ENCODE results near the gene UBE2E1.
"Not testable (repeated sequence)": the region's sequence is repeated elsewhere in the genome, so short reads cannot be mapped to it uniquely, and the experiment has no call there.

The UBE2E1 gene

DNA sequence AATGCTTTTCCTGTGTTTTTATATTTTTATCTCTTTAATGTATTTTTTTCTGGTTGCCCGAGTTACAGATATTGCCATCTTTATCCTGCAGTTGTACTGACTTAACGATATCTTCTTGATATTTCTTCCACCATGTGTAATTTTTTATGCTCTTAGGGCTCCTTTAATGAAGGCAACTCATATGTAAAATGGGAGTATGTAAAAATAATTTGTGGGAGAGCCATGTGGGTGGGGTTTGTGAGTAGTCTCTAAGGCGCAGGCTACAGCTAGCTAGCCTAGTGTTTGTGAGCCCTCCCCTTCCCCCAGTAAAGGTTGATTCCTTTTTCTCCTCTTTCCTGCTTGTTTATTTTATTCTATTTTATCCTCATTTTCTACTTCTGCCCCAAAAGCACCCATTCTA is 38.1 kb downstream of the UBE2E1 start:
- no peak for DNase-seq (ENCODE audit: low read depth in 1 of 2, low spot score in 1 of 2)

DNA sequence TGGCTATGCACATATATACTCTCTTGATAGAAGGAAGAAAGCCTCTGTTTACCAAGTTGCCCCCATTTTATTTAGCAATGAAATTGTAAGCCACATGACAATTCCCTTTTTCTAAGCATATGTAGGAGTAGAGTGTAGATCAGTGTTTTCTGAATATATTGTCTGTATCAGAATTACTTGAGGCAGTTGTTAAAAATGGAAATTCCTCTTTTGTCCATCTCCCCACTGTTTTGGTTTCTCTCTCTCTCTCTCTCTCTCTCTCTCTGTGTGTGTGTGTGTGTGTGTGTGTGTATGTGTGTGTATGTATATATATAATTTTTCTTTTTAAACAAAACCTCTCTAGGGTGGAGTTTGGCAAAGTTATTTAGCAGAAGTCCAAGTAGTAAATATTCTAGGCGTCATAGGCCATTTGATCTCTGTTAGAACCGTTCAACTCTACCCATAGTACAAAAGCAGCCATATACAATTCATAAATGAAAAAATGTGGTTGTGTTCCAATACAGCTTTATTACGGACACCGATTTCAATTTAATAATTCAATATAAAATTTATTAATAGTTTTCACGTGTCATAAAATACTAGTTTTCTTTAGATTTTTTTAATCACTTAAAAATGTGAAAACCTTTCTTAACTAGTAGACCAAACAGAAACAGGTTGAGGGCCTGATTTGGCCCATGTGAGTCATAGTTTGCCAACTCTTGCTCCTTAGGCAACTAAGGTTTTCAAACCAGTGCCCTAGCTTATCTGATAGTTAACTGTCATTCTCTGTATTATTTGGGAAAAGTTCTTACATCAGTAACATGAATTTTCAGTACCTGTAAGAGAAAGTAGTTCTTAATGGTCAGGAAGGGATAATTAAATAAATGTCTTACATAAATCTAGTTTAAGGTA is 39.8 kb downstream of the UBE2E1 start:
- no peak for DNase-seq (ENCODE audit: low read depth in 1 of 2, low spot score in 1 of 2)

DNA sequence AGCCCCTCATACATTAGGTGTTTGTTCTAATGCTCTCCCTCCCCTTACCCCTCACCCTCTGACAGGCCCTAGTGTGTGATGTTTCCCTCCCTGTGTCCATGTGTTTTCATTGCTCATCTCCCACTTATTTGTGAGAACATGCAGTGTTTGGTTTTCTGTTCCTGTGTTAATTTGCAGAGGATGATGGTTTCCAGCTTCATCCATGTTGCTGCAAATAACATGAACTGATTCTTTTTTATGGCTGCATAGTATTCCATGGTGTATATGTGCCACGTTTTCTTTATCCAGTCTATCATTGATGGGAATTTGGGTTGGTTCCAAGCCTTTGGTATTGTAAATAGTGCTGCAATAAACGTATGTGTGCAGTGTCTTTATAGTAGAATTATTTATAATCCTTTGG is 43.7 kb downstream of the UBE2E1 start:
- not testable (repeated sequence) for DNase-seq (ENCODE audit: low read depth in 1 of 2, low spot score in 1 of 2)

DNA sequence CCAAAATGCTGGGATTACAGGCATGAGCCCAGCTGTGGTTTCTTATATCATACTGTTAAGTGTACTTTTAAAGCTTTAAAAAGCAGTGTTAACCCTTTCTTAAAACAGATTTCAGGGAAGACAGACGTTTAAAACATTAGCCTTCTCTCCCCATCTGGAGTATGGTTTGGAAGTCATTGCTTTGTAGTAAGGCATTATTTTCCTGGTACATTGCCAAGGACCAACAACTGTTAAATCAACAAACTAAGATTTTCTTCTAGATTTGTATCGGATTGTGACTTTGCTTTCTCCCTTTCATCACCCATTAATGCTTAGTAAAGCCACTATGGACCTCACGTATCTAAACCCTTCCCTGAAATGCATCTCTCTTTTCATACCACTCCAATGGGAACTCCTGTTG is 50.5 kb downstream of the UBE2E1 start:
- no peak for DNase-seq (ENCODE audit: low read depth in 1 of 2, low spot score in 1 of 2)

DNA sequence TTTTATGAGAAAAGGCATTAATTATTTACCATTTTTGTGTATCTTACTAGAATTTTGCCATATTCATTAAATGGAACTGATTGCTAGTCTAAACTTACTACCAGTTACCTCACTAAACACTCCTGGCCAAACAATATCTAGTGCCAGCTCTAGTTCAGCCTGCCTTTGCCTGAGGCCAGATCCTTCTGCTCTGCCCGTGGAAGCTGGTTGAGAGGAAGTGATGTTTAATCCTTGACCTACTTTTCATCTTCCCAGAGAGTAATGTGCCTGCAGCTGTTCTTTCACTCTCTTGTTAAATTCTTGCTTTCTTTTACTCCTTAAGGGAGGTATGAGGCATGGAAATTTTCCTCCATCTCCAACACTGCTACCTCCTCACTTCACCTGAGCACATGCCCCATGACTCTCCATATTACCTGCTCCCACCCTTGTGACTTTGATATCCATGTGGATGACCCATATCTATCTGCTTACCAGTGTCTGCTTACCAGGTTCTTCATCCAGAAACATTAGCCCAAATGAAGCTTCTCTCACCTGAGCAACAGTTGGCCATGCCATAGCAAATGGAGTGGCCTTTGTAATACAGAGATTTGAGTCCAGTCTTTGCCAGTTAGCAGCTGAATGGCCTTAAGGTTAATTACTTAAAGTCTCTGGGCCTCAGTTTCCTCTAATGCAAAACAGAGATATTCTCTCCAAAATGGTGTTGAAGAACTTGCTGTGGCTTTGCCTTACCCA is 53.4 kb downstream of the UBE2E1 start:
- DNase-seq (ENCODE audit: low read depth in 1 of 2, low spot score in 1 of 2) = no peak

DNA sequence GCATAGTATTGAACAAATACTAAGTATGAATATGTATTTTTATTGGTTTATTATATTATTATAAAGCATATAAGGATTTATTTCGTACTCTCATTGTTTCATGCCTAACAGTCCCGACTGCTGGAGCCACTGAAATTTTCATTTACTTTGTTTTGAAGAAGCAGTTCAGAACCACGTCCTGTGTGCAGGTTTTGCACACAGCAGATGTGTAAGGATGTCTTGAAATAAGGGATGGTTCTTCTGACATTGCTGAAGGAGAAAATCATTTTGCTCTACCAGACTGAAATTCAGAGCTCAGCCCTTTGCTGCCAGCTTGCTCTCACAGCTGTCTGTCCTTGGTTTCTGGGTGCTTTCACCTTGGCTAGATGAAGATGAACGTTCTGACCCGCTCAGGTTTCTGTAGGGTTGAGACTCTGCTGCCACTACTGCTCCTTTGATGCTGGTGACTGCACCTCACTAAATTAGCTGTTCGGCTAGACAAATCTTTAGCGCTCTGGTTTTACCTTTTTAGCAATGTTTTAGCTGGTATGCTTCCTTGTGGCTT is 54.2 kb downstream of the UBE2E1 start:
- no peak for DNase-seq (ENCODE audit: low read depth in 1 of 2, low spot score in 1 of 2)

DNA sequence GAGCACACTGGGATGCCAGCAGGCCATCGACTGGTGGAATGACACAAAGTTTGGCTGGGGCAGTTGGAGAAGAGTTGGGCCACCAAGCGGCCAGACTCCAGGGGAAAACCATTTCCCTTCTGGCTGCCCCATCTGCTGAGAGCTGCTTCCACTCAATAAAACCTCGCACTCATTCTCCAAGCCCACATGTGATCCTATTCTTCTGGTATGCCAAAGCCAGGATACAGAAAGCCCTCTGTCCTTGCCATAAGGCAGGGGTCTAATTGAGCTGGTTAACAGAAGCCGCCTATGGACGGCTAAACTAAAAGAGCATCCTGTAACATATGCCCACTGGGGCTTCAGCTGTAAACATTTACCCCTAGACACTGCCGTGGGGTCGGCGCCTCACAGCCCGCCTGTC is 55.9 kb downstream of the UBE2E1 start:
- DNase-seq (ENCODE audit: low read depth in 1 of 2, low spot score in 1 of 2) = no peak

DNA sequence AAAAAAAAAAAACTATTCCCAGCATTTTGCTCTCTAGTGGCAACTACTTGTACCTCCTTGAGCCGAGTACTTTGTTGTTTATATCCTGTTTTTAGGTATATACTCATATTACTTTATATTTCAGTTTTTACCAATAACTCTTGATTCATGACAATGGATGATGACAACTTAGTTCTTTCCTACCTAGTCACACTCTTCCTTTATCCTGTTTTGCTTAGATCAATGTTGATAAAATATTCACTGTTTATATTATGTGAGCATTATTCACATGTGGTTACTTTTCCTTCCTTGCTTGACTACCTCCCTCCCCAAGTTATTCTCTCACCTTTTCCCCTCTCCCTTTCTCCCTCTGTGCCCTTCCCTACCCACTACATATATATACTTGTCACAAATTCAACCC is 57.3 kb downstream of the UBE2E1 start:
- DNase-seq (ENCODE audit: low read depth in 1 of 2, low spot score in 1 of 2) = no peak

DNA sequence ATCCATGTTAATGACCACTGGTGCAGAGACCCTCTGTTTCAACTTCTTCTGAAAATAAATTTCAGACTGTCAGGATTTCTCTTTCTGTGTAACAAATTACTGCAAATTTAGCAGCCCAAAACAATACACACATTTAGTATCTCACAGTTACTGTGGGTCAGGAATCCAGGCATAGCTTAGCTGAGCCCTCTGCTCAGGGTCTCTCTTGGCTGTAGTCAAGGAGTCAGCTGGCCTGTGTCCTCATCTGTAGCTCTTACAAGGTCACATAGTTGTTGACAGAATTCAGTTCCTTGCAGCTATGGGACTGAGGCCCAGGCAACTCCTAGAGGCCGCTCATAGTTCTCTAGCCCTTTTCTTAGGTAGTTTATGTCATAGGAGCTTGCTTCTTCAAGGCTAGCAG is 59.2 kb downstream of the UBE2E1 start:
- no peak for DNase-seq (ENCODE audit: low read depth in 1 of 2, low spot score in 1 of 2)

DNA sequence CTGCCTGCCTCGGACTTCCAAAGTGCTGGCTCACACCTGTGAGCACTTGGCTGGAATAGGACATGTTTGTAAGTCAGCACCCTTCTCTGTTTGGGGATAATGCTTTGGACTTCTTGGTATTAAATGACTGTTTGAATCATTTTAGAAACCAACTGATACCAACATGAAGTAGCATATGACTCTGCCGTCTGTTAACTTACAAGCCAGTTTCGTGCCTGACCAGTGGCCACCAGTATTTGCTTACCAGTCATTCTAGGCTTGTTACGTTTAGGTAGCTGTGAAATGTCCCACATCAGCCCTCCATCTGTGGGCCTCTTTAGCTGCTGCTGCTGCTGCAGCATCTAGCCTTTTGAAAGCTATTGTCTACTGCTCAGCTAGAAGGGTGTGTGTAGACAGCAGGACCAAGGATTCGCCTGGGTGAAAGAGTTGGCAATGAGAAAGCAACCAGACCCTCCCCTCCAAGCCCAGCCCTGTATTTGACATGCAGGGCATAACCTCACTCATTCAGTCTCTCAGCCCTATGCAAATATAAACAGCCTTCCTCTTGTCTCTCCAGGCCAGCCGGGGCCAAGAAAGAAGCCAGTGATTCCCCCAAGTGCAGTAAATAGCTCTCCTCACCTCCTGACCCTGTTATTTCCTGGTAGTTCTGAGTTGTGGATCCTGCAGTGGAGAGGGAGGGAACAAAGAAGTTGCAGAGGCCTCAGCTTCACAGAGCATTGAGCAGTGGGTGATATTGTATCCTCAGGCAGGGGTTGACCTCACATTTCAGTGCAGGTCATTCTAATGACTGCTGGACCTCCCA is 60.0 kb downstream of the UBE2E1 start:
- DNase-seq (ENCODE audit: low read depth in 1 of 2, low spot score in 1 of 2) = no peak

DNA sequence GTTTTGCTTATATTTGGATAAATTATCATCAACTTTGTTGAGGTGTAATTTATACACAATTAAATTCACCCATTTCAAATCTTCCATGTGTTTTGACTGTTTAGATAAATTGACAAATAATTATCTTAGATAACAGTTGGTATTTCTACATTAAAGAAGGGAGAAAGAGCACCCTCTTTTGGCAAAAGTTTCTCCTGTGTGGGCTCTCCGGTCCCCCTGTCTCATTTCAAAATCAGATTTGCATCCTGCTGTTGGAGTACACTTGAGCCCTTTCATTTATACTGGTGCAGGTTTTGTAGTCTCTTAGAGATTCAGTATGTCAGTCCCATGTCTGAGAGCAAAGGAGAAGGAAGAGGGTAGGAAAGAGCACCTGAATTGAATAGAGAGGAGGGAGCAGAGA is 61.6 kb downstream of the UBE2E1 start:
- no peak for DNase-seq (ENCODE audit: low read depth in 1 of 2, low spot score in 1 of 2)

DNA sequence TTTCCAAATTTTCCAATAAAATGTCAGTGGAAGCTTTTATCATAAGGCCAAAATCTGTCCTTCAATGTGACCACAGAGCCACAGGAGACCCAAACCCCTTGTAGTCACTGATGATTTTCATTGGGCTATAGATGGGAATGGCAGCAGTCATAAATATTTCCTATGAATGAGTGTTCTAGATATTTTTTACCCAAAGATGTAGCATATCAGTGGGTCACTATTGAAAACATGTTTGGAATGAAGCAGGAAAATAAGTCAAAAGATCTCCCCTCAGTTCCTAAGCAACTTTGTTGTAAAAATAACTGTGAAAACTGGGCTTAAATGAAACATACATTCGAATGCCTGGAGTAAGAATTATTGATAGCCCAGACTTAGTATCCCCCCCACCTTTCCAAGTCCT is 62.1 kb downstream of the UBE2E1 start:
- DNase-seq (ENCODE audit: low read depth in 1 of 2, low spot score in 1 of 2) = no peak

DNA sequence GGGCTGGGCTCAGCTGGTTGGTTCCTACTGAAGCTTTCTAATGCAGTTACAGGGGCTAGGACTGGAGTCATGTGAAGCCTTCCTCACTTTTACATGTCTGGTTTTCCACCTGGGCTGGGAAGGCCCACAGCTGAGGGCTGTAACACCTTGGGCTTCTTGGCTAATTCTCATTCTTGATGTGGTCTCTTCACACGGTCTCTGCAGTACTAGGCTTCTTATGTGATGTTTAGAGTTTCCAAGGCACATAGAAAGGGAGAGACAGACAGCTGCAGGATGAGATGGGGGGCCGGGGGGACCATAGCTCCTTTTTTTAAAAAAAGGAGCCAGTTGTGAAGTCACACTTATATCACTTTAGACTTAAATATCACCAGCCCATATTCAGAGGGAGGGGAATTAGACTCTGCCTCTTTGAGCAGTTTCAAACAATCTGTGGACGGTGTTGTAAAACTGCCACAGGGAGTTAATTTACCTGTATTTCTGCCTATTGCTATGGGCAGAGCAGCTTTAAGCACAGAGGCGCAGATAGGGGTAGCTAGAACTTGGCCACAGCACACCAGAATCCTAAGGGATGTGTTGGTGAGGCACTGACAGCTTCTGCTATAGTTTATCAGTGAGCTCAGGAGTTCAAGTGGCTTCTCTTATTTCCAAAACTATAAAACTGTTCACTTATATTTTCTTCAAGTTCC is 64.4 kb downstream of the UBE2E1 start:
- no peak for DNase-seq (ENCODE audit: low read depth in 1 of 2, low spot score in 1 of 2)

DNA sequence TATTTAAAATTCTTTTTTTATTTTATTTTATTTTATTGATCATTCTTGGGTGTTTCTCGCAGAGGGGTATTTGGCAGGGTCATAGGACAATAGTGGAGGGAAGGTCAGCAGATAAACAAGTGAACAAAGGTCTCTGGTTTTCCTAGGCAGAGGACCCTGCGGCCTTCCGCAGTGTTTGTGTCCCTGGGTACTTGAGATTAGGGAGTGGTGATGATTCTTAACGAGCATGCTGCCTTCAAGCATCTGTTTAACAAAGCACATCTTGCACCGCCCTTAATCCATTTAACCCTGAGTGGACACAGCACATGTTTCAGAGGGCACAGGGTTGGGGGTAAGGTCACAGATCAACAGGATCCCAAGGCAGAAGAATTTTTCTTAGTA is 64.9 kb downstream of the UBE2E1 start:
- DNase-seq (ENCODE audit: low read depth in 1 of 2, low spot score in 1 of 2) = not testable (repeated sequence)

DNA sequence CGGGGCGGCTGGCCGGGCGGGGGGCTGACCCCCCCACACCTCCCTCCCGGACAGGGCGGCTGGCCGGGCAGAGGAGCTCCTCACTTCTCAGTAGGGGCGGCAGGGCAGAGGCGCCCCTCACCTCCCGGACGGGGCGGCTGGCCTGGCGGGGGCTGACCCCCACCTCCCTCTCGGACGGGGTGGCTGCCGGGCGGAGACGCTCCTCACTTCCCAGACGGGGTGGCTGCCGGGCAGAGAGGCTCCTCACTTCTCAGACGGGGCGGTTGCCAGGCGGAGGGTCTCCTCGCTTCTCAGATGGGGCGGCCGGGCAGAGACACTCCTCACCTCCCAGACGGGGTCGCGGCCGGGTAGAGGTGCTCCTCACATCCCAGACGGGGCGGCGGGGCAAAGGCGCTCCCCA is 65.6 kb downstream of the UBE2E1 start:
- DNase-seq (ENCODE audit: low read depth in 1 of 2, low spot score in 1 of 2) = not testable (repeated sequence)

DNA sequence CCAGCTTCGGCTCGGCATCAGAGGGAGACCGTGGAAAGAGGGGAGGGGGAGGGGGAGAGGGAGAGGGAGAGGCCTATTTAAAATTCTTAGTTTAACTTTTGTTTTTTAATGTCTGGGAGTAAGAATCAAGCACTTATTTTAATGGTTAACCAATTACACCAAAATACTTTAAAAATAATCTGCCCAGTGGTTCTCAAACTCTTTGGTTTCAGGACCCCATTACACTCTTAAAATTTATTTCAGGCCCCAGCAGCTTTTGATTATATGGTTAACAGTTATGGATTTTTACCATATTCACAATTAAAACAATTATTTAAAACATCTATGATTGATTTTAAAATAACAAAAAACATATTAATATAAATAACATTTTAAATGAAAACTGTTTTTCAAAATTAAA is 66.6 kb downstream of the UBE2E1 start:
- no peak for DNase-seq (ENCODE audit: low read depth in 1 of 2, low spot score in 1 of 2)

DNA sequence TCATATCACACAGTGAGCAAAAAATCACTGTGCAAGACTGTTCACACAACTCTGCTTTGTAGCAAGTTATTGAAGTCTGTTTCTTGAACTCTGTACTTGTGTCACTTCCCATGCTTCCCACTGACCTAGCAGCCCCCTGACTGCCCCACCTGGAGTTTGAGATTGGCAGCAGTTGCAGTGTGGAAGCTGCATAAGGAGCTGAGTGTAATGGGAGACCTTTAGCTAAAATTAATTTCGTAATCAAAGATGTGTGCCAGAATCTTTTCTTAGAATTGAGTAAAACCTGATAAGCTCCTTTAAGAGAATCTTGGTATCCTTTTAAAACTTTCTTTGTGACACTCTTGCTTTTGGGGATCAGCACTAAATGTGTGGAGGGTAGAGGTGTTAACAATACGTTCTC is 68.2 kb downstream of the UBE2E1 start:
- DNase-seq (ENCODE audit: low read depth in 1 of 2, low spot score in 1 of 2) = no peak

DNA sequence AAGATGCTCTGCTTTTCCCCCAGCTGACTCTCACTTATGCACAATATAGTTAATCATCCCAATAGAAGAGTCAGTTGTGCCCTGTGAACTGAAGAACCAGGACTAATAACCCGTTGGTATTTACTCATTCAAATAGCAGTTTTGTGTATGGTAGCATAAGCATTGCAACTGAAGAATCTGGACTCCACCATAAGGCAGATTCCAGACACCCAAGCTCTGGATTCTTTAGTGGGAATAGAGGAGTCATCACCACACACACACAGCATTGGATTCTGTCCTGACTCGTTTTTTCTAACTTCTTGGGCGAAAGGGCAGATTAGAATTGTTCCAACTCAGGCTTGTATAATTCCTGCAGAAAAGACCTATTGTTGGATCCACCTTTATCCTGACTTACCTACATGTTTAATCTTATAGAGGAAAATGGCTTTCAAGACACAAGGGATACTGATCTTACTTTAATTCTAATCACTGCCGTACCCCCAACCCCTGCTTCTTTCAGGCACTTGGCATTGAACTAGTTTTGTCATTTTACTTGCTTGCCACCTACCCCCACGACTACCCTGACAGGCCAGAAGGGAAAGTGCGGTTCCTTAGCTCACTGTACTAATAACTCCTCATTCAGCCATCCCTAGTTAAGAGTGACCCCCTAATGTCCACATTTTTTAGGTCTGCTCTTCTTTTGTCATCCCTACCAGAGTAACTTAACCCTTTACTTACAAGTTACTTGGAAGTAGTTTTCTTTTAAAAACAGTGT is 68.8 kb downstream of the UBE2E1 start:
- no peak for DNase-seq (ENCODE audit: low read depth in 1 of 2, low spot score in 1 of 2)

DNA sequence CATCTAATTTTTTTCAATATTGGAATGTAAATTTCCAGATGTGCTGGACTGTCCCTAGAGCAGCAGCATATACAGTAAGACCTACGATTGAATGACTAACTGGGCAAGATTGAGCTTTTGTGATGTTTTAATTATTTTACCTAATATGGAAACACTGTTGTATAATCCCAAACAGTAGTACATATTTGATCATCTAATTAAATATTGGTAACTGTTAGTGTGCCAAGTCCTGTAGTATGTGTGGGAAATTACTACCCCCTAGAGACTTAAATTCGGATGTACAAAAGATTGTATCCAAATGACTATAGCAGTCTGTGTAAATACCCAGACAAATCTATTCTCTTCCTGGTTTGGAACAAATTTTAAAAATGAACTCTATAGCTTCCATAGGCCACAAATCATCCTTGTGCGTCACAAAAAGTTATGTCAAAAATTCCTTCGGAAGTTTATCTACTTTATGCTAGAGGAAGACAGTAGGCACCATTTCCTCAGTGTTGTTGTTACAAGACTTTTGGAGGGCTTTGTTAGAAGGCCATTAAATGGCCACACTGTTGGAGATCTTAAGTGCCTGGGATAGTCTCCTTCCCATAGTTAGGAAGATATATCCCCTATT is 69.5 kb downstream of the UBE2E1 start:
- no peak for DNase-seq (ENCODE audit: low read depth in 1 of 2, low spot score in 1 of 2)

DNA sequence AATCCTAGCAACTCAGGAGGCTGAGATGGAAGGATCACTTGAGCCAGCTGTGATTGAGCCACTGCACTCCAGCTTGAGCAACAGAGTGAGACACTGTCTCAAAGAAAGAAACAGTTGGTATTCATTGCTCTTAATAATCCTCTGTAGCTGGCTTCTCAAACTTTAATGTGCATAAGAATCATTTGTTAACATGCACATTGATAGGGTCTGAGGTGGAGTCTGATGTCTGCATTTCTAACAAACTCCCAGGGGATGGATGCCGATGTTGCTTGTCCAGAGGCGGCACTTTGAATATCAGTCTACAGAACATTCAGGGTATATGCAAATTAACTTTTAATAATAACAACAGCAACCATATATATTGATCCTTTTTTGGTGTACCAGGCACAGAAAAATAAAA is 71.2 kb downstream of the UBE2E1 start:
- DNase-seq (ENCODE audit: low read depth in 1 of 2, low spot score in 1 of 2) = no peak
